Transverse colon (tissue), 4 donors: ENCODE data around the gene STARD7. TPM values are rescaled to one million over a fixed set of nuclear protein-coding genes. Genes with fewer than 3 reads are reported as not detected.
A peak's percentile ranks its signal among the peaks of the same experiment; 100 is the strongest.

Experiments used
- DNase-seq: peaks from one replicate; pipeline ENCODE4 v3.0.0-alpha.2; 2019
- H3K27ac ChIP-seq, 4 donors: fragments of 200-600 bp; sonication (generic); 2 replicates each; pipeline ENCODE4 v1.5.1; 2016 to 2018; ENCODE audit warnings: inconsistent platforms in 4 of 4
- H3K27me3 ChIP-seq: fragments of 200-600 bp; sonication (generic); 2 replicates; pipeline ENCODE4 v1.5.1; 2017; ENCODE audit warnings: inconsistent platforms
- H3K36me3 ChIP-seq, 4 donors: fragments of 200-600 bp; sonication (generic); 2 replicates each; pipeline ENCODE4 v1.5.1; 2017 to 2019; ENCODE audit warnings: inconsistent platforms in 4 of 4
- H3K4me1 ChIP-seq, 4 donors: fragments of 200-600 bp; sonication (generic); 2 replicates each; pipeline ENCODE4 v1.5.1; 2017 to 2020; ENCODE audit warnings: inconsistent platforms in 4 of 4
- H3K4me3 ChIP-seq, 4 donors: fragments of 200-600 bp; sonication (generic); 1 replicate in 1 of 4; 2 replicates in 3 of 4; pipeline versions ENCODE4 v1.5.1 to v1.6.1; 2017 to 2019; ENCODE audit warnings: inconsistent platforms in 4 of 4
- H3K9me3 ChIP-seq, 2 donors: fragments of 200-600 bp; sonication (generic); 2 replicates each; pipeline ENCODE4 v1.5.1; 2017 to 2019; ENCODE audit warnings: inconsistent platforms in 2 of 2
- EP300 ChIP-seq: sonication (generic); formaldehyde crosslinking; IDR thresholded peaks from one replicate; pipeline ENCODE4 v1.6.1; 2017; ENCODE audit warnings: antibody characterized with exemption, low read depth
- POLR2A ChIP-seq: fragments of 450-650 bp; IDR thresholded peaks from one replicate; pipeline ENCODE4 v1.6.1; 2016; ENCODE audit warnings: antibody characterized with exemption, mild to moderate bottlenecking, moderate library complexity
- POLR2AphosphoS5 ChIP-seq, 3 donors: sonication (generic); formaldehyde crosslinking; IDR thresholded peaks; one replicate each; pipeline ENCODE4 v1.6.1; 2016; ENCODE audit warnings: antibody characterized with exemption in 3 of 3
- WGBS, 2 donors: methylation state at CpG; one replicate each; pipeline ENCODE4 v1.1.5; 2018; ENCODE audit warnings: low coverage in 1 of 2; 5-methylcytosine and 5-hydroxymethylcytosine counted together
- in situ Hi-C, 4 donors: fragments of 200-750 bp; cut with MboI; loops; one replicate each; pipeline versions ENCODE4 v1.15.0 to v1.15.1; 2017; ENCODE audit warnings: low sequenced_read_pairs in 3 of 4, low pct_ligation_motif_present in 1 of 4, low pct_unique_long_range_greater_than_20kb in 1 of 4
- intact Hi-C: fragments of 100-400 bp; cut with DNase I; formaldehyde crosslinking; loops from one replicate; pipeline ENCODE4 v1.15.1; 2023; ENCODE audit warnings: low total_unique reads
- total RNA-seq, 4 donors: library from RNA; depleted of rRNA; stranded (reverse); fragments of >200 nt; gene quantifications; one replicate each; pipeline ENCODE4 v1.1.0, GENCODE V29; 2016
- TF ChIP-seq, protein P1 (sequence below), 5 experiments: fragments of 200-600 bp in 3 of 5; fragments of 450-650 bp in 2 of 5; sonication (generic) in 3 of 5; IDR thresholded peaks; 1 replicate in 2 of 5; 2 replicates in 3 of 5; pipeline ENCODE4 v1.5.1; 2016 to 2017; ENCODE audit warnings: antibody characterized with exemption in 5 of 5, inconsistent platforms in 3 of 5, mild to moderate bottlenecking in 2 of 5, moderate library complexity in 1 of 5

STARD7 gene
- total RNA-seq, 4 donors from 2014 or later: 74.1 to 155 (median 139) TPM

DNA sequence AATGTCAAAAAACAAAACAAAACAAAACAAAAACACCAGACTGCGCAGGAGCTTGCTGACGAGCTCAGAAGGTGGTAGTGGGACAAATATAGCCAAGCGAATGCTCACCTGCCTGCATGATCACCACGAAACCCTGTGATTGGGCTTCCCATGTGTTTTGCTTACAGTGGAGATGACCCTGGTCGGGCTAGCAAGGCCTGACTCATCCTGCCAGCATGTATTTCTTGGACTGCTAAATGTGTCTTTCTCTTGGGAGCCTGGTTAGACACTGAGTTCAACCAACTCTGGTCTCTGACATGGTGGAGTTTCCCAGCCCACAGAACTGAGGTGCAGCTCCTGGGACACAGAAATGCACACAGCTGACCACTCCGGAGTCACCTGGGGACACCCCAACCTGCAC is 32.7 kb downstream of the STARD7 start:
- in situ Hi-C loops: loop anchor here in 1 of 4 donors (25.0 kb wide), 1 partner anchor 164 kb away; no protein-coding TSS in a partner anchor

DNA sequence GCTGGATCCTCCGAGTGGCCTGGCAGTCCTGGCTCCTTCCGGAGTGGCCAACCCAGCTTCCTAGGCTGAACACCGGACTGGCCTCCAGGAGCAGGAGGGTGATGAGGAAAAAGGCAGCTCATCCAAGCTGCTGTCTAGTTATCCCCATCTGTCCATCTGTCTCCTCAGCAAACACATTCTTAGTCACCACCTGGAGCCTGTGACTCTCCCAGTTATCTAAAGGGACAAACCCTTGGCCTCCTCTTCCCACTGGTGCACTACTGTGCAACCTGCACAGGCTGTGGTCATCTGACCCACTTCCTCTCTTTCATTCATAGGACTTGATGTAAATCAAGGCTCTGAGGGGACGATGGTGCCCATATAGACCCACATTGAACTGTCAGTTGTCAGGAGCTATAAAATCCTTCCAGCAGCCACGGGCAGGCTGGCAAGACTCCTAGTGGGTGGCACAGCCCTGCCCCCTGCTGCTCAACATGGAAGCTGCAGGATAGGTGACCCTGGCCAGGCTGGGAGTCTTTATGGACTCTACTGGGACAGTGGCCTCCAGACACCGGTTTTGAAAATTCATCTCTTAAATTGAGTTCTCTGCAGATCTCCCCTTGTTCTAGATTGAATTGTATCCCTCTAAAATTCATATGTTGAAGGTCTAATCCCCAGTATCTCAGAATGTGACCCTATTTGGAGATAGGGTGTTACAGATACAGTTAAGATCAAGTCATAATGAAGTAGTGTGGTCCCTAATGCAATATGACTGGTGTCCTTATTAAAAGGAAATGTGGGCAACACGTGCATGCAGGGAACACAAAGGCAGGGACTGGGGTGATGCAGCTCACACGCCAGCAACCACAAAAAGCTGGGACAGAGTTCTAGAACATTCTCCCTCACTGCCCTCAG is 34.1 kb downstream of the STARD7 start:
- no peak overlapping the region for H3K4me3 ChIP-seq
- no peaks in the 10 kb centered on the region for H3K9me3 ChIP-seq
- TF ChIP-seq, protein P1, sequence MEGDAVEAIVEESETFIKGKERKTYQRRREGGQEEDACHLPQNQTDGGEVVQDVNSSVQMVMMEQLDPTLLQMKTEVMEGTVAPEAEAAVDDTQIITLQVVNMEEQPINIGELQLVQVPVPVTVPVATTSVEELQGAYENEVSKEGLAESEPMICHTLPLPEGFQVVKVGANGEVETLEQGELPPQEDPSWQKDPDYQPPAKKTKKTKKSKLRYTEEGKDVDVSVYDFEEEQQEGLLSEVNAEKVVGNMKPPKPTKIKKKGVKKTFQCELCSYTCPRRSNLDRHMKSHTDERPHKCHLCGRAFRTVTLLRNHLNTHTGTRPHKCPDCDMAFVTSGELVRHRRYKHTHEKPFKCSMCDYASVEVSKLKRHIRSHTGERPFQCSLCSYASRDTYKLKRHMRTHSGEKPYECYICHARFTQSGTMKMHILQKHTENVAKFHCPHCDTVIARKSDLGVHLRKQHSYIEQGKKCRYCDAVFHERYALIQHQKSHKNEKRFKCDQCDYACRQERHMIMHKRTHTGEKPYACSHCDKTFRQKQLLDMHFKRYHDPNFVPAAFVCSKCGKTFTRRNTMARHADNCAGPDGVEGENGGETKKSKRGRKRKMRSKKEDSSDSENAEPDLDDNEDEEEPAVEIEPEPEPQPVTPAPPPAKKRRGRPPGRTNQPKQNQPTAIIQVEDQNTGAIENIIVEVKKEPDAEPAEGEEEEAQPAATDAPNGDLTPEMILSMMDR (IDR thresholded peaks at IDR 0.05): peak; percentile 82 to 92 (median 88)
- no peak for TF ChIP-seq EP300
- no peak for TF ChIP-seq POLR2A
- WGBS, 2 donors: 33 to 49% methylated on average over 3 to 8 of the region's 8 CpGs
- H3K4me1 ChIP-seq: no peaks in the 10 kb centered on the region
- intact Hi-C loops (no loop called here), in situ Hi-C loops (loop anchor here in 1 of 4 donors (25.0 kb wide), 1 partner anchor 162 kb away; no protein-coding TSS in a partner anchor)
- no peak overlapping the region for H3K27ac ChIP-seq
- no peaks in the 10 kb centered on the region for H3K27me3 ChIP-seq
- DNase-seq: peak; percentile 86
- H3K36me3 ChIP-seq: no peaks in the 10 kb centered on the region

More for the DNA sequence above, 32.7 kb downstream of the STARD7 start:
- 76% methylated on average over 6 of the region's 6 CpGs; no CpG with 5 or more reads in 1 of the 2 donors for WGBS, 2 donors
- Histone ChIP-seq H3K9me3 (no peaks in the 10 kb centered on the region), H3K36me3 (no peaks in the 10 kb centered on the region), H3K4me1 (no peaks in the 10 kb centered on the region), H3K27me3 (no peaks in the 10 kb centered on the region), H3K4me3 (no peak overlapping the region), H3K27ac (no peak overlapping the region)
- intact Hi-C loops: no loop called here
- no peak for DNase-seq
- TF ChIP-seq EP300 (no peak), POLR2AphosphoS5 (IDR thresholded peaks at IDR 0.05) (no peak), POLR2A (no peak)
- TF ChIP-seq, protein P1 (IDR thresholded peaks at IDR 0.05): no peak

DNA sequence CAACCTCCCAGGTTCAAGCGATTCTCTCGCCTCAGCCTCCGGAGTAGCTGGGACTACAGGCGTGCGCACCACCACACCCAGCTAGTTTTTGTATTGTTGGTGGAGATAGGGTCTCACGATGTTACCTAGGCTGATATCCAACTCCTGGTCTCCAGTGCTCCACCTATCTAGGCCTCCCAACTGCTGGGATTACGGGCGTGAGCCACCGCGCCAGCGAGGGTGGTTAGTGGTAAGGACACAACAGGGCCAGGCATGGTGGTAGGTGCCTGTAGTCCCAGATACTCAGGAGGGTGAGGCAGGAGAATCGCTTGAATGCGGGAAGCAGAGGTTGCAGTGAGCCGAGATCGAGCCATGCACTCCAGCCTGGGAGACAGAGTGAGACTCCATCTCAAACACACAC is 36.8 kb downstream of the STARD7 start:
- Histone ChIP-seq H3K4me3 (no peak overlapping the region), H3K9me3 (no peaks in the 10 kb centered on the region), H3K4me1 (no peaks in the 10 kb centered on the region), H3K27ac (no peak overlapping the region), H3K27me3 (no peaks in the 10 kb centered on the region), H3K36me3 (no peaks in the 10 kb centered on the region)
- DNase-seq: no peak
- intact Hi-C loops: no loop called here
- in situ Hi-C loops: no loop called here
- WGBS, 2 donors: 94 to 100% methylated on average over 4 to 15 of the region's 15 CpGs
- TF ChIP-seq EP300 (no peak), POLR2AphosphoS5 (IDR thresholded peaks at IDR 0.05) (no peak), POLR2A (no peak)
- TF ChIP-seq, protein P1 (IDR thresholded peaks at IDR 0.05): no peak

DNA sequence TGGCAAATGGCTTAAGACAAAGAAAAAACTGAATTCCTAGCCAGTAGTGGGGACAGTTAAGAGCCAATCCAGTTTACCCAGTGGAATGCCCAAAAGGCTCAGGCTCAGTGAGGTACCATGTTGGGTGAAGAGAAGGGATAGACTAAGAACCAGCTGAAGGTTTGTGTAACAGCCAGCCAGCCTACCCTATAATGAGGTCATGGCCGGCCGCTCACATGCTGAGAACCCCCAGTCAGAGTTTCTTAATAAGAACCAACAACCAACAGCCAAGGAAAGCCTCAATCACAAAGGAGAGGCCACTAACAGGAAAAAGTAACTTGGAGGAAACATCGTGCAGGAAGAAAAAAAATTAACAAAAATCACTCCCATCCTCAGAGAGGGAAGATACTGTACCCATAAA is 38.0 kb downstream of the STARD7 start:
- Histone ChIP-seq H3K27me3 (no peaks in the 10 kb centered on the region), H3K27ac (no peak overlapping the region), H3K4me1 (no peaks in the 10 kb centered on the region), H3K4me3 (no peak overlapping the region), H3K9me3 (no peaks in the 10 kb centered on the region), H3K36me3 (no peaks in the 10 kb centered on the region)
- WGBS, 2 donors: 93 to 100% methylated on average over 2 to 3 of the region's 3 CpGs
- in situ Hi-C loops: no loop called here
- TF ChIP-seq POLR2AphosphoS5 (IDR thresholded peaks at IDR 0.05) (no peak), EP300 (no peak), POLR2A (no peak)
- TF ChIP-seq, protein P1 (IDR thresholded peaks at IDR 0.05): no peak
- DNase-seq: no peak
- intact Hi-C loops: no loop called here
